ENCODE results near the gene HECTD4.

The HECTD4 gene

DNA sequence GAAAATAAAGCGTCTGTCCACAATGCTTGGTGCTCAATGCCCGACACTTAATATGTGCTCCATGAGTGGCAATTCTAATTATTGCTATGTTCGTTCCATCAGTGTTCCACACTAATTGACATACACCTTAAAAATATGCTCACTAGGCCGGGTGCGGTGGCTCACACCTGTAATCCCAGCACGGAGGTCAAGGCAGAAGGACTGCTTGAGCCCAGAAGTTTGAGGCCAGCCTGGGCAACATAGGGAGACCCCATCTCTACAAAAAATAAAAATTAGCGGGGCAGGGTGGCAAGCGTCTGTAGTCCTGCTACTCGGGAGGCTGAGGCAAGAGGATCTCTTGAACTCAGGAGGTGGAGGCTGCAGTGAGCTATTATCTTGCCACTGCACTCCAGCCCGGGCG is 635 bp upstream of the HECTD4 start:
- ChIA-PET POLR2A (no interaction called here), CTCF (no interaction called here)
- DNase-seq (ENCODE audit: extremely low spot score): no peak
- TF ChIP-seq SUZ12 (IDR thresholded peaks at IDR 0.05): no peak
- TF ChIP-seq ELF4 (IDR thresholded peaks at IDR 0.05): no peak
- no peak for TF ChIP-seq FOXA1 (IDR thresholded peaks at IDR 0.05)
- TF ChIP-seq BHLHE40 (IDR thresholded peaks at IDR 0.05; ENCODE audit: borderline replicate concordance): no peak
- no peak for TF ChIP-seq SP1 (IDR thresholded peaks at IDR 0.05)
- no peak for TF ChIP-seq NFRKB (IDR thresholded peaks at IDR 0.05)

DNA sequence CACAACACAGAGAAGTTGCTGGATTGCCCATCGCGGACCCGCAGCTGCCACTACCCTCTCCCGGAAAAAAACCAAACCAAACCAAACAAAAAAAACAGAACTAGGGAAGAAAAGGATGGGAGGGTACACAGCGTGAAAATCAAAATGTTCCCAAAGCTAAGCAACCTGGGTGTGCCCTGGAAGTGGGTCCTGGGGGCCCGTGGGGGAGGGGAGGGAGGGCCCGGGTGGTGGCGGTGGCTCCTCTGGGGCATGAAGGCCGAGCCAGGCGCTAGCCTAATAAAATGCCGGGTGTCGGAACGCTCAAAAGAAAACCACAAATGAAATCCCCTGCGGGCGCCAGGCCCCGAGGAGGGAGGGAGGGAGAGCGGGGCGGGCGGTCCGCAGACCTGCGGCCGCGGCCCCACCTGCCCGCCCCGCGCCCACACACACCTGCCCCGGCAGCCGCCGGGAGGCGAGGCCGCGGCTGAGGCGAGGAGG is 787 bp downstream of the HECTD4 start:
- no peak for TF ChIP-seq ARNT (IDR thresholded peaks at IDR 0.05)
- no peak for TF ChIP-seq CTBP1 (IDR thresholded peaks at IDR 0.05; ENCODE audit: borderline replicate concordance)
- TF ChIP-seq, protein P1, sequence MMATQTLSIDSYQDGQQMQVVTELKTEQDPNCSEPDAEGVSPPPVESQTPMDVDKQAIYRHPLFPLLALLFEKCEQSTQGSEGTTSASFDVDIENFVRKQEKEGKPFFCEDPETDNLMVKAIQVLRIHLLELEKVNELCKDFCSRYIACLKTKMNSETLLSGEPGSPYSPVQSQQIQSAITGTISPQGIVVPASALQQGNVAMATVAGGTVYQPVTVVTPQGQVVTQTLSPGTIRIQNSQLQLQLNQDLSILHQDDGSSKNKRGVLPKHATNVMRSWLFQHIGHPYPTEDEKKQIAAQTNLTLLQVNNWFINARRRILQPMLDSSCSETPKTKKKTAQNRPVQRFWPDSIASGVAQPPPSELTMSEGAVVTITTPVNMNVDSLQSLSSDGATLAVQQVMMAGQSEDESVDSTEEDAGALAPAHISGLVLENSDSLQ (IDR thresholded peaks at IDR 0.05): peak; percentile 14; the same call in 1 of the 2 replicates
- no peak for TF ChIP-seq TARDBP (IDR thresholded peaks at IDR 0.05)
- peak; percentile 45 for DNase-seq (ENCODE audit: extremely low spot score)
- ChIA-PET CTCF (interaction anchor here (0.6 kb wide), 1 partner anchor 151 kb away, joined by 3 read pairs; no protein-coding TSS in a partner anchor), POLR2A (no interaction called here)

DNA sequence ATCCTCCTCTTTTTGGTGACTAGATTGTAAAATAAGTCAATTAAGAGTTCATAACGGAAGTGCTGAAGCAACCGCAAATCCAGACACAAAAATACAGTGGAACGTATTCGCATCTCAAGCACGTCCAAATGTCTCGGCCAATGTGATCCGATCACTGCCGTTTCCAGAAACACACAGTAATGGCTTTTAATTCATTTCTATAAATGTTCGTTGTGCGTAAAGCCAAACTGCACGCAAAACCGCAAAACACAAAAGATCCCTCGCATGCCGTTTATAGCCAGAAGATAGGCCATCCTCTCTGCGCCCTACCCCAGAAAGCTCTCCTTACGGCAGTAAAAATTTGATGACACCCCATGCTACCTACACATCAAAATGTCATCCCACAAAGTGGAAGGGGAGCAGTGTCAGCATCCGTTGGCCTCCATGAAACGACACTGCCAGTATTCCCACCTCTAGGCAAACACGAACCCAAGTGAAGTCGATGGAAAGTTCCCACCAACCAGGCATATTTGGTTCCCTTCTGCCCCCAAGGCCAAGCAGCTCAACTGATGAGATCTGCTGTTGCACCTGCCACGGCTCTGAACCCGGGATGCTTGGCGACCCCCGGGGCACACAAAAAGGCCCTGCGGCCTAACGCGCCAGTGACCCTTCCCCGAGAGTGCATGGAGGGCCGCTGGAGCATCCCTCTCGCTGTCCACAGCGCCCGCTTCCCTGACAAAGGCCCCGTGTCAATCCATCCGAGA is 1.4 kb downstream of the HECTD4 start:
- ChIA-PET POLR2A (no interaction called here), CTCF (interaction anchor here (0.6 kb wide), 1 partner anchor 151 kb away, joined by 3 read pairs; no protein-coding TSS in a partner anchor)
- peak; percentile 16 for DNase-seq (ENCODE audit: extremely low spot score)
- TF ChIP-seq ZNF384 (IDR thresholded peaks at IDR 0.05) (no peak), HDGF (IDR thresholded peaks at IDR 0.05; ENCODE audit: borderline replicate concordance) (no peak), ELF4 (IDR thresholded peaks at IDR 0.05) (no peak), SP1 (IDR thresholded peaks at IDR 0.05) (no peak), NFRKB (IDR thresholded peaks at IDR 0.05) (no peak), FOXA1 (IDR thresholded peaks at IDR 0.05) (no peak), SUZ12 (IDR thresholded peaks at IDR 0.05) (no peak), CTBP1 (IDR thresholded peaks at IDR 0.05; ENCODE audit: borderline replicate concordance) (no peak)

DNA sequence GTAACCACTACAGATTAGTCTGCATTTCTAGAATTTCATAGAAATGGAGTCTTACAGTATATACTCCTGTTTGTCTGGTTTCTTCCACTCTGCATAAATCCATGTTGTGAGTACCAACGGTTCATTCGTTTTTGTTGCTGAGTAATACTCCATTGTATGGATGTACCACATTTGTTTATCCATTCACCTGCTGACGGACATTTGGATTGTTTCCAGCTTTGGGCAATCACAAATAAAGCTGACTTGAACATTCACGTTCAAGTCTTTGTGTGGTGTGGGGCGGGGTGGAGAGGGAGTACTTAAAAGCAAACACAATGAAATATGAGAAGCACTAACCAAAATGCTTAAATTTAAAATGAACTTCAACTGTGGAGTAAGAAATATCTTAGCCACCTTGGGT is 7.1 kb downstream of the HECTD4 start:
- no peak for DNase-seq (ENCODE audit: extremely low spot score)
- TF ChIP-seq NFRKB (IDR thresholded peaks at IDR 0.05): no peak
- TF ChIP-seq BHLHE40 (IDR thresholded peaks at IDR 0.05; ENCODE audit: borderline replicate concordance): no peak
- TF ChIP-seq ZNF384 (IDR thresholded peaks at IDR 0.05): no peak
- TF ChIP-seq FOXM1 (IDR thresholded peaks at IDR 0.05; ENCODE audit: borderline replicate concordance): no peak
- ChIA-PET POLR2A (no interaction called here), CTCF (no interaction called here)

DNA sequence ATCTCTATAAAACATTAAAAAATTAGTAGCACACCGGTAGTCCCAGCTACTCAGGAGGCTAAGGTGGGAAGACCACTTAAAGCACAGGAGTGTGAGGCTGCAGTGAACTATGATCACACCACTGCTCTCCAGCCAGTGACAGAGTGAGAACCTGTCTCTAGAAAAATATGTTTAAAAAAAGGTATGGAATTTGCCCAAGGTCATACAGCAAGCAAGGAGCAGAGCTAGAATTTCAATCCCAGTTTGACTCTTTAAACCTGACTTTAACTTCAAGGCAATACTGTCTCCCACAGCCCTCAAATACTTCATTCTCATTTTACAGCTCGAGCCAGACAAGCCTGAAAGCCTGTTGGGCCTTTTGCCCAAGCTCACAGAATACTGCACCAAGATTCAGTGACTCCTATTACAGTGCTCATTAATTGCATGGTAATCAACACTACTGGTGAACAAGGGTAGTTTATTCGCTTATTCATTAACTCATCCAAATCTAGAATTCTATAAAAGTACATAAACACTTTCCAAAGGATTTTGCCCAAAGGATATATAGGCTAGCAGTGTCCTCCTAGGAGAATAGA is 8.0 kb downstream of the HECTD4 start:
- DNase-seq (ENCODE audit: extremely low spot score): no peak
- POLR2A ChIA-PET: no interaction called here
- TF ChIP-seq FOXM1 (IDR thresholded peaks at IDR 0.05; ENCODE audit: borderline replicate concordance) (no peak), FOXK2 (IDR thresholded peaks at IDR 0.05) (no peak), LEF1 (IDR thresholded peaks at IDR 0.05; ENCODE audit: borderline replicate concordance) (no peak), ELF4 (IDR thresholded peaks at IDR 0.05) (no peak), FOXA1 (IDR thresholded peaks at IDR 0.05) (no peak)
- CTCF ChIA-PET: no interaction called here

DNA sequence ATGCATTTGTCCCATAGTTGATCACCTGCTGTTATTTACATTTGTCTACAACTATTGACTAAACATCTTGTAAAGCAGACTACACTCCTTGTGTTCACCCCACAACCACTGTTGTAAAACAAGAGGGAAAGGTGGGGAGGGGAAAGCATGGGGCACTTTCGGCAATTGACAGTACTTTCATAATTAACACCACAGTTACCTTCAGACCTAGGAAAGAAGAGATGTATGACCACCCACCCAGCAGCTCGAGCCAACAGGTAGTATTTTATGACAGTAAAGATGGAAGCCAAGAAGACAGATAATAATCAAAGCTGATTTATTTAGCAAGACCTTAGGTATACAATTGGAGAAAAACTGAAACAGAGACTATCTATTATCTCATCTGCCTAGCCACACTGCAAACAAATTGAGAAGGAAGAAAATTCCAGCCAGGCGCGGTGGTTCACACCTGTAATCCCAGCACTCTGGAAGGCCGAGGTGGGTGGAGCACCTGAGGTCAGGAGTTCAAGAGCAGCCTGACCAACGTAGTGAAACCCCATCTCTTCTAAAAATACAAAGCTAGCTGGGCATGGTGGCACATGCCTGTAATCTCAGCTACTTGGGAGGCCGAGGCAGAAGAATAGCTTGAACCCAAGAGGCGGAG is 11.2 kb downstream of the HECTD4 start:
- POLR2A ChIA-PET: no interaction called here
- CTCF ChIA-PET: interaction anchor here (0.6 kb wide), 1 partner anchor 126 kb away, joined by 3 read pairs; no protein-coding TSS in a partner anchor
- DNase-seq (ENCODE audit: extremely low spot score): no peak
- no peak for TF ChIP-seq FOXM1 (IDR thresholded peaks at IDR 0.05; ENCODE audit: borderline replicate concordance)
- TF ChIP-seq L3MBTL2 (conservative IDR thresholded peaks at IDR 0.05): no peak
- TF ChIP-seq HDGF (IDR thresholded peaks at IDR 0.05; ENCODE audit: borderline replicate concordance): no peak

DNA sequence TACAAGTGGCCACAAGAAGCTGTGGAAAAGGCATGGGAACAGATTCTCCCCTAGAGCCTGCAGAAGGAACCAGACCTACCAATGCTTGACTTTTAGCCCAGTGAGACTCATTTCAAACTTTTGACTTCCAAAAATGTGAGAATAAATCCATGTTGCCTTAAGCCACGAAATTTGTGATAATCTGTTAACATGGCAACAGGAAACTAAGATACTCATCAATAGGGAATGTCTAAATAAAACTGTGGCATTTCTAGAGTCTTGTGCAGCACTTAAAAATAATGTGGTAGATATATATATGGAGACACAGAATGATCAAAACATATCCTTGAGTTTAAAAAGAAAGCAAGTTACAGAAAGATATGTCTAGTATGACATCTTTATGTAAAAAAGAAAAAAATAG is 12.0 kb downstream of the HECTD4 start:
- ChIA-PET CTCF (no interaction called here), POLR2A (no interaction called here)
- DNase-seq (ENCODE audit: extremely low spot score): no peak
- TF ChIP-seq BHLHE40 (IDR thresholded peaks at IDR 0.05; ENCODE audit: borderline replicate concordance): no peak
- no peak for TF ChIP-seq FOXA1 (IDR thresholded peaks at IDR 0.05)
- TF ChIP-seq L3MBTL2 (conservative IDR thresholded peaks at IDR 0.05): no peak
- no peak for TF ChIP-seq CTBP1 (IDR thresholded peaks at IDR 0.05; ENCODE audit: borderline replicate concordance)
- no peak for TF ChIP-seq ELF4 (IDR thresholded peaks at IDR 0.05)
- no peak for TF ChIP-seq HDGF (IDR thresholded peaks at IDR 0.05; ENCODE audit: borderline replicate concordance)
- TF ChIP-seq TARDBP (IDR thresholded peaks at IDR 0.05): no peak
- no peak for TF ChIP-seq SP1 (IDR thresholded peaks at IDR 0.05)

DNA sequence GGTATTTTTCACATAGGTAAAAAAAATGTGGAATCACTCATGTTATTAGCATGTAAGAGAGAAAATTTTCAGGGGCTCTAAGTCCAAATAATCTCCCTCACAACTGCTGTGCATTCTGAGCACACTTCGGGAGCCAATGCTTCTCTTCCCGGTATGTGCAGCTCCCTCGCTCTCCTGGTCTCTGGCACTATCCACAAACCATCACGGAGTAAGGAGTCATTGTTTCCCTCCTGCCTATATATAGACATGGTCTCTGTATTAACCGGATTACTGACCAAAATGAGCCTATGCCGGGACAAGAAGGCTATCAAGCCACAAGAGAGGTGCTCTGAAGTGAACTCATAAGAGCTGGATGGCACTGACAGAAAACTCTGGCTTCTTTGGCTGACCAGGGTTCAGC is 13.4 kb downstream of the HECTD4 start:
- ChIA-PET POLR2A (no interaction called here), CTCF (no interaction called here)
- TF ChIP-seq L3MBTL2 (conservative IDR thresholded peaks at IDR 0.05): no peak
- no peak for DNase-seq (ENCODE audit: extremely low spot score)

Measured in HEK293T (cell line).